IMR-90 (cell line): ENCODE data around the gene CSRNP3.

Experiments used
- BHLHE40 ChIP-seq: fragments of 150-350 bp; IDR thresholded peaks from 2 replicates; pipeline ENCODE4 v1.6.1; 2016; ENCODE audit warnings: mild to moderate bottlenecking, low read depth, low read length
- CEBPB ChIP-seq: IDR thresholded peaks from 2 replicates; pipeline ENCODE4 v1.6.1; 2012; ENCODE audit warnings: low read depth, low read length, improper control_type of control experiment
- CTCF ChIP-seq: conservative IDR thresholded peaks from 2 replicates; pipeline ENCODE4 v1.5.1; 2012; ENCODE audit warnings: mild to moderate bottlenecking, low read depth, low read length, improper control_type of control experiment
- FOS ChIP-seq: fragments of 150-350 bp; IDR thresholded peaks from 2 replicates; pipeline ENCODE4 v1.6.1; 2016; ENCODE audit warnings: low read depth, low read length
- MXI1 ChIP-seq: IDR thresholded peaks from 2 replicates; pipeline ENCODE4 v1.6.1; 2012; ENCODE audit warnings: low read depth, mild to moderate bottlenecking, low read length, moderate library complexity, borderline replicate concordance
- POLR2A ChIP-seq: IDR thresholded peaks from 2 replicates; pipeline ENCODE4 v1.6.1; 2012; ENCODE audit warnings: mild to moderate bottlenecking, low read depth, low read length
- RAD21 ChIP-seq: IDR thresholded peaks from 2 replicates; pipeline ENCODE4 v1.6.1; 2012; ENCODE audit warnings: low read length, improper control_type of control experiment
- RFX5 ChIP-seq: IDR thresholded peaks from 2 replicates; pipeline ENCODE4 v1.8.0; 2012; ENCODE audit warnings: low read depth, mild to moderate bottlenecking, low read length, moderate library complexity
- TF ChIP-seq, protein P1 (sequence below): fragments of 150-350 bp; IDR thresholded peaks from 2 replicates; pipeline ENCODE4 v1.6.1; 2016; ENCODE audit warnings: low read depth, mild to moderate bottlenecking, low read length, moderate library complexity, borderline replicate concordance

DNA sequence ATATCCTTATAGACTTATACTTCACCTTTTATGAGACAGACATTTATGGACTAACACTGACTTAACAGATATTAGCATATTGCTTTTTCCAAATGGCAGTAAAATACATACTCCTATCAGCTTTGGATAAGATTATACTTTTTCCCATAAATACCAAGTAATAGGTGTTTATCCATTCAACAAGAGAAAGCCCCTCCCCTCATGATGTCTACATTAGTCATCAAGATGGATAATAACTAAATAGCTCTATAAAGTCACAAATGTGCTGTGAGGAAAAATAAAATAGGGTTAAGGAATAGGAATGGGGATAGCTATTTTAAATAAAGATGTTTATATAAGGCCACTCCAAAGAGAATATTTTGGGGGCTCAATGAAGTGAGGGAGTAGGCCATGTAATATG is 39.4 kb downstream of the CSRNP3 start:
- no peak for TF ChIP-seq CTCF
- no peak for TF ChIP-seq FOS
- TF ChIP-seq CEBPB, result no peak
- no peak for TF ChIP-seq BHLHE40
- TF ChIP-seq RFX5, result no peak
- no peak for TF ChIP-seq POLR2A
- TF ChIP-seq, protein P1, sequence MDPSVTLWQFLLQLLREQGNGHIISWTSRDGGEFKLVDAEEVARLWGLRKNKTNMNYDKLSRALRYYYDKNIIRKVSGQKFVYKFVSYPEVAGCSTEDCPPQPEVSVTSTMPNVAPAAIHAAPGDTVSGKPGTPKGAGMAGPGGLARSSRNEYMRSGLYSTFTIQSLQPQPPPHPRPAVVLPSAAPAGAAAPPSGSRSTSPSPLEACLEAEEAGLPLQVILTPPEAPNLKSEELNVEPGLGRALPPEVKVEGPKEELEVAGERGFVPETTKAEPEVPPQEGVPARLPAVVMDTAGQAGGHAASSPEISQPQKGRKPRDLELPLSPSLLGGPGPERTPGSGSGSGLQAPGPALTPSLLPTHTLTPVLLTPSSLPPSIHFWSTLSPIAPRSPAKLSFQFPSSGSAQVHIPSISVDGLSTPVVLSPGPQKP, result no peak
- TF ChIP-seq RAD21, result no peak
- no peak for TF ChIP-seq MXI1
